PC-9 (cell line): ENCODE measurements around the gene MAP2K5. TPM values are rescaled to one million over a fixed set of nuclear protein-coding genes. Genes with fewer than 3 reads are reported as not detected.

Source experiments
- BruUV-seq: library from RNA; stranded (reverse); fragments of 400-500 nt; replicated peaks from 2 replicates; lab custom pipeline; 2021; lab: Mats Ljungman, UMichigan
- CTCF ChIA-PET: fragments of 300-600 bp; sonication (Branson Sonifier 250); formaldehyde crosslinking; loops from one replicate; lab custom pipeline; 2022; ENCODE audit warnings: antibody characterized with exemption; lab: Charles Lee
- POLR2A ChIA-PET: fragments of 300-600 bp; sonication (Branson Sonifier 250); formaldehyde crosslinking; loops from one replicate; lab custom pipeline; 2022; ENCODE audit warnings: antibody characterized with exemption; ENCODE audit not compliant: unreplicated experiment; lab: Charles Lee
- DNase-seq, 2 experiments: peaks; one replicate each; pipeline versions ENCODE4 v3.0.0 to v3.0.0-alpha.2; 2015 to 2022; ENCODE audit warnings: mixed read lengths in 1 of 2
- H2AFZ ChIP-seq: fragments of 200-600 bp; sonication (generic); 2 replicates; pipeline ENCODE4 v1.8.1; 2017; ENCODE audit warnings: antibody characterized with exemption
- H3F3A ChIP-seq: fragments of 200-600 bp; sonication (generic); 2 replicates; pipeline ENCODE4 v1.8.1; 2017; ENCODE audit warnings: antibody characterized with exemption, mild to moderate bottlenecking, low read depth; ENCODE audit not compliant: insufficient read depth
- H3K27ac ChIP-seq: fragments of 200-600 bp; sonication (generic); 2 replicates; pipeline ENCODE4 v1.6.1; 2016; ENCODE audit warnings: mixed run types
- H3K27me3 ChIP-seq: fragments of 200-600 bp; sonication (generic); 2 replicates; pipeline ENCODE4 v1.6.1; 2016; ENCODE audit warnings: low read depth, mixed run types; ENCODE audit not compliant: insufficient read depth
- H3K36me3 ChIP-seq: fragments of 200-600 bp; sonication (generic); 2 replicates; pipeline ENCODE4 v1.6.1; 2016; ENCODE audit warnings: low read depth, mixed run types
- H3K4me1 ChIP-seq: fragments of 200-600 bp; sonication (generic); replicated peaks from 2 replicates; pipeline ENCODE4 v1.6.1; 2016; ENCODE audit warnings: mixed run types; ENCODE audit not compliant: insufficient read depth
- H3K4me2 ChIP-seq: fragments of 200-600 bp; sonication (generic); 2 replicates; pipeline ENCODE4 v1.6.1; 2017; ENCODE audit warnings: mixed run types
- H3K4me3 ChIP-seq: fragments of 200-600 bp; sonication (generic); 2 replicates; pipeline ENCODE4 v1.6.1; 2016; ENCODE audit warnings: mixed run types
- H3K79me2 ChIP-seq: fragments of 200-600 bp; sonication (generic); 2 replicates; pipeline ENCODE4 v1.6.1; 2017; ENCODE audit warnings: low read depth, mixed run types
- H3K9me2 ChIP-seq: fragments of 200-600 bp; sonication (generic); 2 replicates; pipeline ENCODE4 v1.8.1; 2017; ENCODE audit warnings: mild to moderate bottlenecking; ENCODE audit not compliant: insufficient read depth
- H3K9me3 ChIP-seq: fragments of 200-600 bp; sonication (generic); 2 replicates; pipeline ENCODE4 v1.8.1; 2016; ENCODE audit warnings: low read depth; ENCODE audit not compliant: insufficient read depth
- H4K20me1 ChIP-seq: fragments of 200-600 bp; sonication (generic); 2 replicates; pipeline ENCODE4 v1.8.1; 2017; ENCODE audit not compliant: insufficient read depth
- CTCF ChIP-seq: fragments of 200-600 bp; sonication (generic); conservative IDR thresholded peaks from 2 replicates; pipeline ENCODE4 v1.6.1; 2017; ENCODE audit warnings: mixed run types, antibody characterized with exemption, mild to moderate bottlenecking, moderate library complexity
- EZH2 ChIP-seq: fragments of 200-600 bp; sonication (generic); IDR thresholded peaks from 2 replicates; pipeline ENCODE4 v1.8.0; 2017; ENCODE audit warnings: antibody characterized with exemption, low read depth
- intact Hi-C: fragments of 100-400 bp; cut with micrococcal nuclease; formaldehyde crosslinking; loops from one replicate; pipeline ENCODE4 v1.10.0; 2022; ENCODE audit not compliant: unreplicated experiment
- total RNA-seq: library from RNA; stranded (reverse); gene quantifications from 2 replicates; pipeline ENCODE4 v1.2.3, GENCODE V29; 2021

The MAP2K5 gene
- total RNA-seq, 1 experiment from 2014 or later = 26.9 TPM

- peaks cover 3% of the 10 kb centered on the region; the same call in 1 of the 2 replicates for H3K9me3 ChIP-seq
- no peaks in the 10 kb centered on the region for H3K36me3 ChIP-seq
- ChIA-PET POLR2A (interaction anchor here (0.6 kb wide), 1 partner anchor 29 kb away, joined by 4 read pairs; no protein-coding TSS in a partner anchor), CTCF (no interaction called here)
- no peaks in the 10 kb centered on the region for H3F3A ChIP-seq
- H3K27me3 ChIP-seq = no peaks in the 10 kb centered on the region
- no peaks in the 10 kb centered on the region for H3K4me1 ChIP-seq
- no peaks in the 10 kb centered on the region for H4K20me1 ChIP-seq
- H3K9me2 ChIP-seq = no peaks in the 10 kb centered on the region; the same call in 1 of the 2 replicates
- DNase-seq = no peak
- H3K4me3 ChIP-seq = no peak overlapping the region
- no TSS peak for BruUV-seq
- no peak overlapping the region for H3K27ac ChIP-seq
- intact Hi-C loops = no loop called here
- H2AFZ ChIP-seq = no peak overlapping the region
- H3K79me2 ChIP-seq = no peaks in the 10 kb centered on the region
- no peak for TF ChIP-seq EZH2
- no peak for TF ChIP-seq CTCF
- H3K4me2 ChIP-seq = no peak overlapping the region
These were observed 143.2 kb downstream of the MAP2K5 start for GRCh38 chr15:67685716-67686115.

DNA sequence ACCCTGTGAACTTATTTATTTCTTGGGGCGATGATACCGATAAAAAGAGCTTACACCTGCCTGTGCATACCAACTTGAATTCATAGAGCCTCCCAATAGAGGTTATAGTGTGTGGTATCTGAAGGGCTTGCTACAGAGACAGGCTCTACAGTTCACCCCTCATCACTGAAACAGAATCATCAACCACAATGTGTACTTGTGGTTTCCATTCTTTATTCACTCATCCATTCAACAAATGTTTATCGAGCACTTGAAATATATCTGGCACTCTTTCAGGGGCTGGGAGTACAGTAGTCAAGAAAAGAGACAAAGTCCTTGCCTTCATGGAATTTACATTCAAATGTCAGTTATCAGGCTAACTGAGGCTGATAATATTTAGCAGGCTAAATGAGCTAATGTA lies 148.4 kb downstream of the MAP2K5 start:
- Histone ChIP-seq H2AFZ (no peak overlapping the region), H3K4me3 (no peak overlapping the region), H3K9me2 (no peaks in the 10 kb centered on the region; the same call in 1 of the 2 replicates), H3F3A (no peaks in the 10 kb centered on the region), H3K27me3 (no peaks in the 10 kb centered on the region), H3K36me3 (no peaks in the 10 kb centered on the region), H3K4me2 (no peak overlapping the region), H3K27ac (no peak overlapping the region), H3K79me2 (no peaks in the 10 kb centered on the region), H3K4me1 (no peaks in the 10 kb centered on the region), H3K9me3 (no peaks in the 10 kb centered on the region; the same call in 1 of the 2 replicates), H4K20me1 (no peaks in the 10 kb centered on the region)
- no peak for DNase-seq
- TF ChIP-seq CTCF (no peak), EZH2 (no peak)
- intact Hi-C loops = no loop called here
- no TSS peak for BruUV-seq
- ChIA-PET CTCF (no interaction called here), POLR2A (no interaction called here)

DNA sequence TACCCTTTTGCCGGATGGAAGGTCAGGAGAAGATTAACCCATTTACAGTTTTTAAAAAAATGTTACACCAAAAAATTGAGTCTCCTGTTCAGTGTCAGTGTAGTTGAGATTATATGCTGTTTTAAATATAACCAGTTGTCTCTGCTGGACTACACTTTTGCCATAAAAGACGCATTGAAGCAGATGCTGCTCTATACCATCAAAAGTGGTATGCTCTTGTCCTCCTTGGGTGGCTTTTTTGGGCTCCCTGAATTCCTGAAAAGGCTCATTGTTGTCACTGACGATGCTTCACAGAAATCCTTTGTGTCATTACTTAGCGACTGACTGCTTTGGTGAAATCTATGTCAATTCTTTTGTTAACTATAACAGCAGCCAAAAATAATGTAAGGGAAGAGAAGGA lies 148.9 kb downstream of the MAP2K5 start:
- BruUV-seq = no TSS peak
- Histone ChIP-seq H3K4me3 (no peak overlapping the region), H3K79me2 (no peaks in the 10 kb centered on the region), H2AFZ (no peak overlapping the region), H3F3A (no peaks in the 10 kb centered on the region), H3K27ac (no peak overlapping the region), H3K9me3 (no peaks in the 10 kb centered on the region), H3K36me3 (no peaks in the 10 kb centered on the region), H3K27me3 (no peaks in the 10 kb centered on the region), H3K4me1 (no peaks in the 10 kb centered on the region), H3K4me2 (no peak overlapping the region), H3K9me2 (no peaks in the 10 kb centered on the region; the same call in 1 of the 2 replicates), H4K20me1 (no peaks in the 10 kb centered on the region)
- no peak for DNase-seq
- ChIA-PET CTCF (no interaction called here), POLR2A (no interaction called here)
- TF ChIP-seq EZH2 = no peak
- TF ChIP-seq CTCF = no peak
- intact Hi-C loops = no loop called here
